HEK293T (cell line): Measurements from ENCODE around the gene ELL2.

Experiments used
- CTCF ChIA-PET: fragments of 350-600 bp; formaldehyde crosslinking; extraction: SDS; loops from one replicate; lab custom pipeline; 2021; ENCODE audit warnings: antibody characterized with exemption, inconsistent platforms; lab: Yijun Ruan, JAX
- POLR2A ChIA-PET: fragments of 350-600 bp; formaldehyde crosslinking; extraction: SDS; loops from one replicate; lab custom pipeline; 2020; ENCODE audit warnings: antibody characterized with exemption, inconsistent platforms; lab: Yijun Ruan, JAX
- DNase-seq: peaks from one replicate; pipeline ENCODE4 v3.0.0; 2012; ENCODE audit warnings: mixed read lengths; ENCODE audit errors: extremely low spot score
- ARNT ChIP-seq: fragments of 450-650 bp; IDR thresholded peaks from 2 replicates; pipeline ENCODE4 v1.6.1; 2017; ENCODE audit warnings: mild to moderate bottlenecking
- BHLHE40 ChIP-seq: fragments of 450-650 bp; IDR thresholded peaks from 2 replicates; pipeline ENCODE4 v1.6.1; 2016; ENCODE audit warnings: mild to moderate bottlenecking, moderate library complexity, borderline replicate concordance
- CTBP1 ChIP-seq: fragments of 450-650 bp; IDR thresholded peaks from 2 replicates; pipeline ENCODE4 v1.6.1; 2016; ENCODE audit warnings: borderline replicate concordance
- ELF4 ChIP-seq: fragments of 450-650 bp; IDR thresholded peaks from 2 replicates; pipeline ENCODE4 v1.6.1; 2017; ENCODE audit warnings: antibody characterized with exemption
- FOXA1 ChIP-seq: fragments of 450-650 bp; IDR thresholded peaks from 2 replicates; pipeline ENCODE4 v1.6.1; 2016; ENCODE audit warnings: mild to moderate bottlenecking
- FOXK2 ChIP-seq: fragments of 450-650 bp; IDR thresholded peaks from 2 replicates; pipeline ENCODE4 v1.6.1; 2016; ENCODE audit warnings: mild to moderate bottlenecking
- FOXM1 ChIP-seq: fragments of 450-650 bp; IDR thresholded peaks from 2 replicates; pipeline ENCODE4 v1.6.1; 2017; ENCODE audit warnings: mild to moderate bottlenecking, borderline replicate concordance
- HDGF ChIP-seq: fragments of 450-650 bp; IDR thresholded peaks from 2 replicates; pipeline ENCODE4 v1.6.1; 2017; ENCODE audit warnings: antibody characterized with exemption, borderline replicate concordance
- L3MBTL2 ChIP-seq: fragments of 450-650 bp; conservative IDR thresholded peaks from 2 replicates; pipeline ENCODE4 v1.6.1; 2016; ENCODE audit warnings: mild to moderate bottlenecking
- LEF1 ChIP-seq: fragments of 450-650 bp; IDR thresholded peaks from 2 replicates; pipeline ENCODE4 v1.6.1; 2017; ENCODE audit warnings: mild to moderate bottlenecking, borderline replicate concordance
- NFRKB ChIP-seq: fragments of 450-650 bp; IDR thresholded peaks from 2 replicates; pipeline ENCODE4 v1.6.1; 2016; ENCODE audit warnings: mild to moderate bottlenecking, moderate library complexity
- PKNOX1 ChIP-seq: fragments of 450-650 bp; IDR thresholded peaks from 2 replicates; pipeline ENCODE4 v1.6.1; 2016
- SP1 ChIP-seq: fragments of 450-650 bp; IDR thresholded peaks from 2 replicates; pipeline ENCODE4 v1.6.1; 2017
- SUZ12 ChIP-seq: fragments of 450-650 bp; IDR thresholded peaks from 2 replicates; pipeline ENCODE4 v1.6.1; 2016; ENCODE audit warnings: mild to moderate bottlenecking
- TARDBP ChIP-seq: fragments of 450-650 bp; IDR thresholded peaks from 2 replicates; pipeline ENCODE4 v1.6.1; 2016
- ZNF384 ChIP-seq: fragments of 450-650 bp; IDR thresholded peaks from 2 replicates; pipeline ENCODE4 v1.6.1; 2016

ELL2 gene

GRCh38 chr5:95969055-95969454 is 7.4 kb upstream of the ELL2 start:
- TF ChIP-seq PKNOX1 (no peak), ZNF384 (no peak), FOXA1 (no peak), CTBP1 (no peak), TARDBP (no peak), L3MBTL2 (no peak), BHLHE40 (no peak), HDGF (no peak), NFRKB (no peak), FOXK2 (no peak)
- DNase-seq: no peak
- CTCF ChIA-PET: no interaction called here
- POLR2A ChIA-PET: no interaction called here

DNA sequence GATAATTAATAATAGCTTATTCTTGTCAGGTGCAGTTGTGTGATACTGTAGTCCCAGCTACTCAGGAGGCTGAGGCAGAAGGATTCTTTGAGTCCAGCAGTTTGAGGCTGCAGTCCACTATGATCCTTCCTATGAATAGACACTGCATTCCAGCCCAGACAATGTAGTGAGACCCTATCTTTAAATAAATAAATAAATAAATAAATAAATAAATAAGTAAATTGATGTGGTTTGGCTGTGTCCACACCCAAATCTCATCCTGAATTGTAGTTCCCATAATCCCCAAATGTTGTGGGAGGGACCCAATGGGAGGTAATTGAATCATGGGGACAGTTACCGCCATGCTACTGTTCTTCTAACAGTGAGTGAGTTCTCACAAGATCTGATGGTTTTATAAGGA is 5.6 kb upstream of the ELL2 start:
- no peak for TF ChIP-seq NFRKB
- TF ChIP-seq PKNOX1: no peak
- no peak for TF ChIP-seq FOXK2
- no peak for TF ChIP-seq SP1
- TF ChIP-seq BHLHE40: no peak
- TF ChIP-seq FOXM1: no peak
- TF ChIP-seq L3MBTL2: no peak
- no peak for TF ChIP-seq CTBP1
- TF ChIP-seq SUZ12: no peak
- TF ChIP-seq ZNF384: no peak
- no peak for TF ChIP-seq ARNT
- TF ChIP-seq LEF1: no peak
- no peak for TF ChIP-seq ELF4
- TF ChIP-seq FOXA1: no peak
- no peak for TF ChIP-seq TARDBP
- TF ChIP-seq HDGF: no peak
- ChIA-PET POLR2A (no interaction called here), CTCF (interaction anchor here (0.6 kb wide), 1 partner anchor 108 kb away, joined by 3 read pairs; no protein-coding TSS in a partner anchor)
- DNase-seq: no peak

DNA sequence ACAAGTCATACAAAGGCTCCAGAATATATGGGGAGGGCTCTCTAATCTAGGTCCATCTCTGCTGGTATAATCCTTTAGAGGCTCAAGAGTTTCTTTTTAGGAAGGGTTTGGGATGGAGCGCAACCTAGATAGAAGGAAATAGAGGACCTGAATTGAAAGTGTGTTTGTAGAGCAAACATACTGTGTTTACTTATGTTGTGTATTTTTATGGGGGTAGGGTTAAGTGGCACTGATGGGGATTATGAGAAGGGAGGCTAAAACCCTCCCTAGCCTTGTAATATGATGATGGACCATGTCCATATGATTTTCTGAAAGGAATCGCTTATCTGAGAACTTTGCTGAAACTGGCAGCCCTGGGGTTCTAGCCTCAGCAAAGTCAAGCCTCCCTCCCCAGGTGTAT is 4.4 kb upstream of the ELL2 start:
- no peak for DNase-seq
- TF ChIP-seq L3MBTL2: no peak
- TF ChIP-seq FOXA1: no peak
- TF ChIP-seq LEF1: no peak
- no peak for TF ChIP-seq ARNT
- no peak for TF ChIP-seq HDGF
- no peak for TF ChIP-seq ZNF384
- no peak for TF ChIP-seq BHLHE40
- no peak for TF ChIP-seq TARDBP
- TF ChIP-seq CTBP1: no peak
- no peak for TF ChIP-seq SP1
- no peak for TF ChIP-seq FOXK2
- no peak for TF ChIP-seq NFRKB
- TF ChIP-seq PKNOX1: no peak
- no peak for TF ChIP-seq FOXM1
- TF ChIP-seq ELF4: no peak
- no peak for TF ChIP-seq SUZ12

GRCh38 chr5:95963650-95964410 is 2.2 kb upstream of the ELL2 start:
- POLR2A ChIA-PET: no interaction called here
- no peak for TF ChIP-seq LEF1
- TF ChIP-seq PKNOX1: no peak
- no peak for TF ChIP-seq FOXA1
- TF ChIP-seq ELF4: no peak
- TF ChIP-seq ARNT: no peak
- no peak for TF ChIP-seq SUZ12
- no peak for TF ChIP-seq SP1
- TF ChIP-seq L3MBTL2: no peak
- TF ChIP-seq NFRKB: no peak
- no peak for TF ChIP-seq ZNF384
- TF ChIP-seq FOXM1: no peak
- TF ChIP-seq FOXK2: no peak
- no peak for TF ChIP-seq BHLHE40
- no peak for TF ChIP-seq CTBP1
- no peak for TF ChIP-seq HDGF
- no peak for TF ChIP-seq TARDBP
- DNase-seq: no peak
- CTCF ChIA-PET: no interaction called here

More for the DNA sequence above, 4.4 kb upstream of the ELL2 start:
- ChIA-PET CTCF (no interaction called here), POLR2A (no interaction called here)

DNA sequence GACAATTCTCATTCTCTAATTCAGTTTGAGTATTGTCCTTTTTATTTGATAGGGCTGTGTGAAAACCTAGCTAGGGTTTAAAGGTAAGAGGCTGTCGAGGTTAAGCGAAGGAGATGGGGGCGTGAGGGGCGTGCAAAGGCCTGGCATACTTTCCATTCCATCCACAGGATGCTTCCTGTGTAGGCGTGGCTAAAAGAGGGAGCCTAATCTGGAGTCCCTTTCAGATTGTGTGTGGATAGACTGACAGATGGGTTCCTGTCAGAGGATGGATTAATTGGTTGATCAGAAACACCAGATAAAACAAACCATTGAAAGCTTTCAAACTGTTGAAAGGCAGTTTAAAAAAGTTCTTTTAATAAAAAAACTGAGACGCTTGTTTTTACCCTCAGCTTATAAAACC is 1.1 kb upstream of the ELL2 start:
- ChIA-PET CTCF (interaction anchor here (0.6 kb wide), 1 partner anchor 227 kb away, joined by 4 read pairs; no protein-coding TSS in a partner anchor), POLR2A (no interaction called here)
- no peak for TF ChIP-seq SUZ12
- no peak for TF ChIP-seq ARNT
- TF ChIP-seq NFRKB: no peak
- TF ChIP-seq BHLHE40: no peak
- no peak for TF ChIP-seq ELF4
- no peak for TF ChIP-seq SP1
- TF ChIP-seq HDGF: no peak
- no peak for TF ChIP-seq LEF1
- no peak; the same call in 1 of the 2 replicates for TF ChIP-seq PKNOX1
- no peak for TF ChIP-seq CTBP1
- no peak for TF ChIP-seq L3MBTL2
- no peak for TF ChIP-seq TARDBP
- TF ChIP-seq FOXA1: no peak
- no peak for TF ChIP-seq FOXK2
- TF ChIP-seq ZNF384: no peak
- TF ChIP-seq FOXM1: no peak
- DNase-seq: no peak
